A549 treated with AZD2906 at 1 μM for 4 hours (cell line): ENCODE data around the gene SURF2. TPM values are rescaled to one million over a fixed set of nuclear protein-coding genes. Genes with fewer than 3 reads are reported as not detected.

Experiments
- total RNA-seq: library from RNA; stranded (reverse); fragments of 200-300 nt; extraction: Qiagen RNA extraction; gene quantifications from 5 replicates; pipeline ENCODE4 v1.2.3, GENCODE V29; 2022

Gene SURF2
- total RNA-seq, result 37.8 to 53.4 TPM (median 45.4 TPM) in 5 replicates

GRCh38 chr9:133356391-133357091, at the start of gene SURF2, which contains the start of gene SURF1:
Gene SURF2, plus strand, starts transcription at chr9:133356550. Its CDS starts 43 bp downstream, at chr9:133356593.
Gene SURF1, minus strand, starts transcription at chr9:133356487. Its CDS starts 34 bp downstream, at chr9:133356453.

GRCh38 chr9:133335924-133336811, 20.2 kb upstream of the SURF2 start, which contains the start of gene SURF6:
Gene SURF6, minus strand, starts transcription at chr9:133336188. Its CDS starts 56 bp downstream, at chr9:133336132.

GRCh38 chr9:133347985-133348717, 8.2 kb upstream of the SURF2 start, which contains the start of the genes MED22 and RPL7A:
Gene MED22, minus strand, starts transcription at chr9:133348131. Its CDS starts 1,469 bp downstream, at chr9:133346662.
Gene RPL7A, plus strand, starts transcription at chr9:133348218. Its CDS starts 26 bp downstream, at chr9:133348244.

DNA sequence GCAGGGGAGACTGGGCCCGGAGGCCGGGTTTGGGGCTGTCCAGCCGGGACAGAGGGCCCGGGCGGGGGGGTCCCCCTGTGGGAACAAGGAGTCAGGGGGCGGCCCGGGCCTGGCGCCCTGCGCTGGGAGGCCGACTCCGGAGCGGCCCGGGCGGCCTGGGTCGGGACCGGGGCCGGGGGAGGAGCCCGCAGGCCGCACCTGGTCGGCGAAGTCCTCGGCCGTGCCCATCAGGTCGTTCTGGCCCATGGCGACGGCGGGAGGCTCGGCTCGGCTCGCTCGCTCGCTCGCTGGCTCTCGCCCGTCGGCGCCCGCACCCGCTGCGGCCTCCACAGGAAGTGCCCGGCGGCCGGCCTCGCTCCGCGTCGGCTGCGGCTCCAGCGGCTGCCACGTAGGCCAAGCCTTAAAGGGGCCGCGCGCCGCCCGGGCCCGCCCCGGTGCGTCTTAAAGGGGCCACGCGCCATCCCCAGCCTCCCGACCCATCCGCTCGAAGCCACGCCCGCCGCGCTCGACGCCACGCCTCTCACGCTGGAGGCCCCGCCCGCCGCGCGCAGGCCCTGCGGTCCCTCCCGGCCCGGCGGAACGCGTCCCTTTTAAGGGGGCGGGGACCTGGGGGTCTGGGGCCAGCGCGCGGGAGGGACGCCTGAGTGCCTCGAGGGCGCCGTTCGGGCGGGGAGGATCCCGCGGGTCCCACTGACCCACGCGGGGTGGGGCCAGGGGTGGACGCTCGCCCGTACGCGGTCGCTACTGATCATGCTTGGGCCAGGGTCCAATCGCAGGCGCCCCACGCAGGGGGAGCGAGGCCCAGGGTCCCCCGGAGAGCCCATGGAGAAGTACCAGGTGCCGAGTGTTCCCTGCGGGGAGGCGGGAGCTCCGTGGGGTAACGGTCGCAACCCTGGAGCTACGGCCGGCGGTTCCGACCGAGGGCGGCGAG, 19.6 kb downstream of the SURF2 start, which contains the start of the genes STKLD1 and SURF4:
Gene STKLD1 (plus strand): TSS at position 643 of the 931 bp plus-strand sequence. CDS start 108 bp downstream, at position 751.
Gene SURF4 (minus strand): TSS at position 337 of the 931 bp plus-strand sequence. CDS start 91 bp downstream, at position 246.

Other genes with a start within 250 kb of the SURF2 start
- 23.5 to 31.1 TPM (median 29.2 TPM) in 5 replicates for gene RALGDS, start 235.3 kb upstream of the SURF2 start, total RNA-seq
- gene GBGT1, start 192.6 kb upstream of the SURF2 start, total RNA-seq, result 1.4 to 2.6 TPM (median 2.0 TPM) in 5 replicates
- not detected in 5 replicates for gene OBP2B, start 147.3 kb upstream of the SURF2 start, total RNA-seq
- not detected in 5 replicates for gene ABO, start 81.3 kb upstream of the SURF2 start, total RNA-seq
- 22.3 to 28.8 TPM (median 25.0 TPM) in 5 replicates for gene SURF6, start 20.4 kb upstream of the SURF2 start, total RNA-seq
- 23.5 to 32.2 TPM (median 30.0 TPM) in 5 replicates for gene MED22, start 8.4 kb upstream of the SURF2 start, total RNA-seq
- gene RPL7A, start 8.3 kb upstream of the SURF2 start, total RNA-seq, result 3,317 to 3,500 TPM (median 3,431 TPM) in 5 replicates
- gene SURF1, start 63 bp upstream of the SURF2 start, total RNA-seq, result 36.2 to 49.2 TPM (median 42.8 TPM) in 5 replicates
- gene SURF4, start 19.5 kb downstream of the SURF2 start, total RNA-seq, result 187 to 197 TPM (median 194 TPM) in 5 replicates
- 0.50 to 0.92 TPM (median 0.64 TPM) in 5 replicates for gene STKLD1, start 19.8 kb downstream of the SURF2 start, total RNA-seq
- gene REXO4, start 61.5 kb downstream of the SURF2 start, total RNA-seq, result 29.2 to 36.5 TPM (median 33.6 TPM) in 5 replicates
- gene ADAMTS13, start 65.8 kb downstream of the SURF2 start, total RNA-seq, result 0.31 to 0.63 TPM (median 0.60 TPM) in 5 replicates
- gene CACFD1, start 103.4 kb downstream of the SURF2 start, total RNA-seq, result 4.2 to 5.3 TPM (median 4.5 TPM) in 5 replicates
- 17.1 to 21.5 TPM (median 19.5 TPM) in 5 replicates for gene SLC2A6, start 122.5 kb downstream of the SURF2 start, total RNA-seq
- gene MYMK, start 168.4 kb downstream of the SURF2 start, total RNA-seq, result not detected in 5 replicates
- not detected in 5 replicates for gene ADAMTSL2, start 178.2 kb downstream of the SURF2 start, total RNA-seq